Measurements from ENCODE around the gene IQCF5.
"Not testable (repeated sequence)": the region's sequence is repeated elsewhere in the genome, so short reads cannot be mapped to it uniquely, and the experiment has no call there.

Gene IQCF5

DNA sequence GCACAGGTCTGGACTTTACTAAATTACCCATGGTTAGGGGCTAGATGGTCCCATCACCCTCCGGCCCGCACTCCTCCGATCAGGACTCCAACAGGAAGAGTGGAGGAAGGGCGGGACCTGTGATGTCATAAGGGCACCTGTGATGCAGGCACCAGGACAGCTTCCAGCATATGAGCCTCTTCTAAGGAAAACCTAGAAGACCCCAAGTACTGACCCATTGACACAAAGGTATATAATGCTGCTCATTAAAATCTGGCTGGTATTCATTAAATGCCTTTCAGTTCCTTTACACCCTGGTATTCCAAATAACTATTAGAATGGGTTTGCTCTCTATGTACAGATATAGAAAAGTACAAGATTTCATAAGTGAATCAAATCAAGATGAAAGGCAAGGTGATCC lies at the start of gene IQCF5:
Gene IQCF5 (minus strand): TSS at position 101 of the 400 bp plus-strand sequence. CDS start 70 bp downstream, at position 31.
- no peaks in the 10 kb centered on the region for H3K4me1 Mint-ChIP-seq
- H3K27ac Mint-ChIP-seq: no peak within 1 kb of the TSS
- H3K36me3 Mint-ChIP-seq: no peaks in the 10 kb centered on the region
- no peak within 1 kb of the TSS for H3K4me3 Mint-ChIP-seq
- no peaks in the 10 kb centered on the region for H3K9me3 Mint-ChIP-seq
- H3K27me3 Mint-ChIP-seq: peaks cover 4% of the 10 kb centered on the region

DNA sequence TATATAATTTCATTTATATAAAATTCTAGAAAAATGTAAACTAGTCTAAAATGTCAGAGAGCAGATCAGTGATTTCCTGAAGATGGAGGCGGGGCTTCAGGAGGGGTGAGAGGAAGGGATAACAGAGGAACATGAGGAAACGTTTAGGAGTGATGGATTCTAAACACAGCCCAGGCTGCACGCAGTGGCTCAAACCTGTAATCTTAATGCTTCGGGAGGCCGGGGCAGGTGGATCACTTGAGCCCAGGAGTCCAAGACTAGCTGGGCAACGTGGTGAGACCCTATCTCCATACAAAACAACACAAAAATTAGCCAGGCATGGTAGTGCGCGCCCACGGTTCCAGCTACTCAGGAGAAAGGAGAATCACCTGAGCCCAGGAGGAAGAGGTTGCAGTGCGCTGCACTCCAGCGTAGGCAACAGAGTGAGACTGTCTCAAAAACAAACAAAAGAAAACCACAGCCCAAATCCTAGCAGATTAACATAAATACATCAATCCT lies 45.7 kb upstream of the IQCF5 start:
- no peaks in the 10 kb centered on the region for H3K9me3 Mint-ChIP-seq
- H3K27me3 Mint-ChIP-seq: peaks cover 3% of the 10 kb centered on the region
- H3K27ac Mint-ChIP-seq: no peak overlapping the region
- H3K4me1 Mint-ChIP-seq: no peaks in the 10 kb centered on the region
- no peaks in the 10 kb centered on the region for H3K36me3 Mint-ChIP-seq
- no peak overlapping the region for H3K4me3 Mint-ChIP-seq

GRCh38 chr3:51916418-51916817 lies 41.0 kb upstream of the IQCF5 start:
- peaks cover 3% of the 10 kb centered on the region for H3K27me3 Mint-ChIP-seq
- H3K4me1 Mint-ChIP-seq: no peaks in the 10 kb centered on the region
- no peak overlapping the region for H3K4me3 Mint-ChIP-seq

DNA sequence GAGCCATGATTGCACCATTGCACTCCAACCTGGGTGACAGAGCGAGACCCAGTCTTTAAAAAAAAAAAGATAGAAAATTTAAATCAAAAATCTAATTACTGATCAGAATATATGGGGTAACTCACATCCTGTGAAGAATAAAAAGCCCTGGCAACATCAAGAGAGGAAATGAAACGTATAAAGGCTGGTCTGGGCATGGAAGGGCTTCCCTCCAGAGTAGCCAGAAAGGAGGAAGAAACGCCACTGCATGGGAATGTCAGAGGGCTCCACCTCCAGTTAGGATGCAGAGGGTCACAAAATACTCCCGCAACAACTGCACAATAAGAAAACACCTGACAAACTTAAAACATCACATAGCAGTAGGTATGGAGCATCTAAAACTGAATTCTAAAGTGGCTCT lies 32.6 kb upstream of the IQCF5 start:
- Mint-ChIP-seq H3K27me3 (peaks cover 10% of the 10 kb centered on the region), H3K4me3 (no peak overlapping the region), H3K4me1 (no peaks in the 10 kb centered on the region)

More at GRCh38 chr3:51916418-51916817, 41.0 kb upstream of the IQCF5 start:
- H3K36me3 Mint-ChIP-seq: no peaks in the 10 kb centered on the region
- H3K9me3 Mint-ChIP-seq: no peaks in the 10 kb centered on the region
- H3K27ac Mint-ChIP-seq: no peak overlapping the region

DNA sequence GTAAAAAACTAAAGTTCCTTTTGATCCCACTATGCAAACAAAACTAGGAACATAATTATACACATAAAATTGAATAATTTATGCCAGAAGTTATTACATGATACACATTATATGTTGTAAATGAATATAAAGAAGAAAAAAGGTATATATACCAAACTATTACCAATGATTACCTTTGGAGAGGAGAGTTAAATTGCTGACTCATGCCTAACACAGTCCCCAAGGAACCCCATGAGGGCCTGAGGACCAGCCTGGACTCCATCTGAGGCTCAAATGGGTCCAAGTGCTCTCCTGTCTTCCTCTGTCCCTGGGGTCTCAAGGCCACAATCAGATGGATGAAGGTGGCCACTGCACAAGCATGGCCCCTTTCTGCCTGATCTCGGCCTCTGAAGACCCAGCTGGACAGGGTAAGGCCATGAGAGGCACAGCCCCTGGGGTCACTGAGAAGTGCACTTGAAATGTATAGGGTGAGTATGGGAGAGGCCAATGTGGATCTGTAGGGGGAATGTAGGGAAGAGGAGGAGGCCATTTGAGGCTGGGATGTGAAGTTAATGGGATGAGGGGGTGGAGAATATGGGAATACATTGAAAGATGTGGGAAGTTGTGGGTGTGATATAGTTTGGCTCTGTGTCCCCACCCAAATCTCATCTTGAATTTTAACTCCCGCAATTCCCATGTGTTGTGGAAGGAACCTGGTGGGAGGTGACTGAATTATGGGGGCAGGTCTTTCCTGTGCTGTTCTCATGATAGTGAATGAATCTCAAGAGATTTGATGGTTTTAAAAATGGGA lies 28.8 kb upstream of the IQCF5 start:
- Mint-ChIP-seq H3K9me3 (no peaks in the 10 kb centered on the region), H3K27ac (no peak overlapping the region), H3K27me3 (peaks cover 14% of the 10 kb centered on the region), H3K4me1 (no peaks in the 10 kb centered on the region), H3K36me3 (peaks cover 8% of the 10 kb centered on the region), H3K4me3 (no peak overlapping the region)

More for the DNA sequence above, 32.6 kb upstream of the IQCF5 start:
- no peak overlapping the region for H3K27ac Mint-ChIP-seq
- peaks cover 10% of the 10 kb centered on the region for H3K36me3 Mint-ChIP-seq
- H3K9me3 Mint-ChIP-seq: no peaks in the 10 kb centered on the region

GRCh38 chr3:51902361-51902760 lies 27.0 kb upstream of the IQCF5 start:
- H3K27ac Mint-ChIP-seq: not testable (repeated sequence)

GRCh38 chr3:51900043-51900442 lies 24.6 kb upstream of the IQCF5 start:
- peaks cover 20% of the 10 kb centered on the region for H3K27me3 Mint-ChIP-seq
- not testable (repeated sequence) for H3K9me3 Mint-ChIP-seq, H3K27ac Mint-ChIP-seq, H3K4me3 Mint-ChIP-seq, H3K36me3 Mint-ChIP-seq, H3K4me1 Mint-ChIP-seq

More at GRCh38 chr3:51902361-51902760, 27.0 kb upstream of the IQCF5 start:
- H3K36me3 Mint-ChIP-seq, H3K4me1 Mint-ChIP-seq, H3K9me3 Mint-ChIP-seq, H3K4me3 Mint-ChIP-seq: not testable (repeated sequence)
- H3K27me3 Mint-ChIP-seq: peaks cover 21% of the 10 kb centered on the region

DNA sequence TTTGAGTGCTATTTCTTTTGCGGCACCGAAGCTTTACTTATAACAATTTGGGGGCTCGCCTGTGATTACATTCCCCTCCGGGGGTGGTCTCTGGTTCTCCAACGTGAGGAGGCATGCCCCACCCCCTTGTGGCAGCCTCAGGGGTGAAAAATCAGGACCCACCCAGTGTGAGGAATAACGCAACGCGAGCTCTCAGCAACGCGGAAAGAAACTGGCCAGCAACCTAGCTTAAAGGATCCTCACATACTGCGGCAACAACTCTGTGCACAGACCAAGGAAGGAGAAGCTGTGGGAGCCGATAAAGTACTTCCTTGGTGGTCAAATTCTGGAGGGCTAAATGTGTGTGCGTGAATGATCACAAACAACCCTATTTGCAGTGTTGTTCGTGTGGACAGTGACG lies 22.0 kb upstream of the IQCF5 start:
- Mint-ChIP-seq H3K9me3 (no peaks in the 10 kb centered on the region), H3K36me3 (no peaks in the 10 kb centered on the region), H3K27ac (no peak overlapping the region), H3K4me1 (no peaks in the 10 kb centered on the region), H3K4me3 (no peak overlapping the region), H3K27me3 (peaks cover 19% of the 10 kb centered on the region)

- Mint-ChIP-seq H3K27ac (no peak overlapping the region), H3K9me3 (no peaks in the 10 kb centered on the region), H3K4me3 (no peak overlapping the region), H3K27me3 (peaks cover 19% of the 10 kb centered on the region), H3K4me1 (peaks cover 2% of the 10 kb centered on the region), H3K36me3 (no peaks in the 10 kb centered on the region)
Observed at GRCh38 chr3:51896607-51897305, 21.4 kb upstream of the IQCF5 start.

- Mint-ChIP-seq H3K27me3 (peaks cover 20% of the 10 kb centered on the region), H3K27ac (no peak overlapping the region), H3K9me3 (no peaks in the 10 kb centered on the region), H3K36me3 (no peaks in the 10 kb centered on the region), H3K4me3 (no peak overlapping the region), H3K4me1 (peaks cover 9% of the 10 kb centered on the region)
Observed at GRCh38 chr3:51894939-51895338, 19.5 kb upstream of the IQCF5 start.

DNA sequence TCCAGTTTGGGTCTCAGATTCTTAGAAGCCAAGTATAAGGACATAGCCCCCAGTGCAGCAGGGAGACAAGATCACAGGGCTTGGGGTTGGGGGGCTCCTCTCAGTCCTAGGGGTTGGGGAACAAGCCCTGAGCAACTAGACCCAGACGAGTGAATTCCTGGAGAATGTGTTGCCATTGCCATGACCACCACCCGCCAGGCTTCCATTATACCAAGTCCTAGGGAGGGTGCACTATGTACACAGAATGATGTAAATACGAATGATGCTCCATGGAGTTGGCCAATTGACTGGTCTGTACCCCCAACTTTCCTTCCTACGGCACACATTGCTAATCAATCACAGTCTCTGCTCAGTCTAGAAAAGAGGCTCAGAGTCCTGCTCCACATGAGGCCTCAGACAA lies 19.0 kb upstream of the IQCF5 start:
- no peaks in the 10 kb centered on the region for H3K9me3 Mint-ChIP-seq
- H3K4me3 Mint-ChIP-seq: no peak overlapping the region
- peaks cover 9% of the 10 kb centered on the region for H3K4me1 Mint-ChIP-seq
- H3K27me3 Mint-ChIP-seq: peaks cover 20% of the 10 kb centered on the region
- no peaks in the 10 kb centered on the region for H3K36me3 Mint-ChIP-seq
- H3K27ac Mint-ChIP-seq: no peak overlapping the region

DNA sequence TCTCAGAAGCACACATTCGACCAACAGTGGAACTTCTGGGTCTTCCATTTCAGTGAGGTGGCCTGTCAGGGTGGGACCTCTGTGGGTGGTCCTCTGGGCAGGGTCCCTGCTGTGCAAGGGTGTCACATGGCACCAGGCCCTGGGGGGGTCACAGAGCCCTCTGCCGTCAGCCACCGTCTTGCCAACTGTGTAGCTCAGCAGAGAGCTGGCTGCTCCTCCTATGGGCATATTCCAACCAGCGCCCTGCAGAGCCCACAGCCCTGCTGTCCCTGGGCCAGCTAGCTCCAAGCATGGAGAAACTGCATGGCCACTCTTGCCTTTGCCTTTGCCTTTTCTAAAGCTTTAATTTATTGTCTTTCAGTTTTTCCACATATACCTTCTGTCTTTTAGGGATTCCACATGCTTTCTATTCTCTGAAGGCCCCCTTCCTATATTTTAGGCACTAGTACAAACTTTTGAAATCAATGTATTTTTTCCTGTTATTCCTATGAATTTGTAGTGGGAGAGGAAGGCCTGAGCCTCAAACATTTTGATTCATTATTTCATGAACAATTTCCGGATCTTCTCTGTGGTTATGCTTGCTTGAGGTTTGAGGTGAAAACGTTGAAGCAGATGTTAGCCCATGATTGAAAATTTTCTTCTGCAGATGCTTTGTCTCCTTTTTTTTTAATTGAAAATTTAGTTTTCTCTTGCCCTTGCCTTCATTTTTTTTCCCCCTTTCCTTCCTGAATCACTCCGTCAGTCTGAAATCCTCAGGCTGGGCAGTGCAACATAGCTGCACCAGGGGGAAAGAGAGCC lies 16.0 kb upstream of the IQCF5 start:
- Mint-ChIP-seq H3K36me3 (no peaks in the 10 kb centered on the region), H3K27ac (no peak overlapping the region), H3K4me1 (peaks cover 9% of the 10 kb centered on the region), H3K27me3 (peaks cover 8% of the 10 kb centered on the region), H3K4me3 (no peak overlapping the region), H3K9me3 (no peaks in the 10 kb centered on the region)

GRCh38 chr3:51888463-51889105 lies 13.2 kb upstream of the IQCF5 start:
- peaks cover 5% of the 10 kb centered on the region for H3K27me3 Mint-ChIP-seq
- no peaks in the 10 kb centered on the region for H3K36me3 Mint-ChIP-seq
- H3K9me3 Mint-ChIP-seq: no peaks in the 10 kb centered on the region
- peaks cover 9% of the 10 kb centered on the region for H3K4me1 Mint-ChIP-seq
- H3K27ac Mint-ChIP-seq: no peak overlapping the region
- H3K4me3 Mint-ChIP-seq: no peak overlapping the region

DNA sequence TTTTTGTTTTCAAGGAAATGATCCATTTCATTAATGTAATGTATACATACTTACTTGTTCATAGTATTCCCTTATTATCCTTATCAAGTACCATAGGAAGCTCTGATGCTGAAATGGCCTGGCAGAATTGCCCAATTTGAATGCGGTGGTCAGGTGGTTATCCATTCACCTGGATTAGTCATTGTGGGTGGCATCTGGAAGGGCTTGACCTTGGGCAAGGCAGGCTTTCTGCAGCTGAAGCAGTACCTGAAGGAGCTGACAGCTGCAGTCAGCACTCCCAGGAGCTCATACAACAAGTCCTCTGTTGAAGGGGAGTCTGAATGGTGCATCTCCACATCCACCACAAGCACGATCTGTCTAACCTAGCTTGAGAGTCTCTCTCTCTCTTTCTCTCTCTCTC lies 12.2 kb upstream of the IQCF5 start:
- Mint-ChIP-seq H3K27me3 (peaks cover 5% of the 10 kb centered on the region), H3K36me3 (no peaks in the 10 kb centered on the region), H3K4me1 (peaks cover 9% of the 10 kb centered on the region), H3K4me3 (no peak overlapping the region), H3K9me3 (no peaks in the 10 kb centered on the region), H3K27ac (no peak overlapping the region)

DNA sequence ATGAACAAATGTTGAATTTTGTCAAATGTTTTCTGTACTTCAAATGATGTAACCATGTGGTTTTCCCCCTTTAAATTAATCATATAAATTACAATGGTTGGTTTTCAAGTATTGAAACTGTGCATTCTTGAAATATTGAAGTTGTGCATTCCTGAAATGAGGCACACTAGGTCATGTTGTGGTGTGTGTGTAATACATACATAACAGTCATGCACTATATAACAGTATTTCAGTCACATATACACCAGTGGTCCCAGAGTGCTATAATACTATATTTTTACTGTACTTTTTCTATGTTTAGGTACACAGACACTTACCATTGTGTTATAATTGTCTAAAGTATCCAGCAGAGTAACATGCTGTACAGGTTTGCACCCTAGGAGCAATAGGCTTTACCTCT lies 11.0 kb upstream of the IQCF5 start:
- H3K27ac Mint-ChIP-seq: no peak overlapping the region
- H3K36me3 Mint-ChIP-seq: no peaks in the 10 kb centered on the region
- peaks cover 8% of the 10 kb centered on the region for H3K27me3 Mint-ChIP-seq
- H3K9me3 Mint-ChIP-seq: no peaks in the 10 kb centered on the region
- peaks cover 5% of the 10 kb centered on the region for H3K4me1 Mint-ChIP-seq
- H3K4me3 Mint-ChIP-seq: no peak overlapping the region

Data from activated naive CD4-positive, alpha-beta T cell treated with anti-CD3 and anti-CD28 coated beads, Interleukin-2, amount 50 U/mL, for 24 hours (primary cell).